ENCODE data around the gene EBI3. TPM values are rescaled to one million over a fixed set of nuclear protein-coding genes. Genes with fewer than 3 reads are reported as not detected.
"Not testable (repeated sequence)": the region's sequence is repeated elsewhere in the genome, so short reads cannot be mapped to it uniquely, and the experiment has no call there.

Gene EBI3
- total and polyA plus RNA-seq, 12 donors, result 0.44 to 18.0 (median 6.2) TPM

- H3K27ac ChIP-seq, result no peak overlapping the region
- no peaks in the 10 kb centered on the region for H3K27me3 ChIP-seq
- TF ChIP-seq CTCF (IDR thresholded peaks at IDR 0.05) (no peak), POLR2A (IDR thresholded peaks at IDR 0.05) (no peak)
- DNase-seq, result no peak
- WGBS, 4 donors, result 76 to 89% (median 83%) methylated on average over 18 to 30 of the region's 30 CpGs
- intact Hi-C loops (cut with DNase I), result loop anchor here (5.0 to 10.0 kb wide), 2 partner anchors 84 to 257 kb away; no protein-coding TSS in a partner anchor
- no peak overlapping the region for H3K4me3 ChIP-seq
- peaks cover 0 to 45% of the 10 kb centered on the region in 2 donors for H3K36me3 ChIP-seq (replicated peaks in 1 of 2)
- H3K4me1 ChIP-seq (replicated peaks in 1 of 2), result no peaks in the 10 kb centered on the region
- H3K9me3 ChIP-seq (replicated peaks in 1 of 3), result no peaks in the 10 kb centered on the region
Observed at GRCh38 chr19:4267901-4268815, 38.8 kb downstream of the EBI3 start.

- no peaks in the 10 kb centered on the region for H3K9me3 ChIP-seq (replicated peaks in 1 of 3)
- H3K4me1 ChIP-seq (replicated peaks in 1 of 2), result no peaks in the 10 kb centered on the region
- no peak overlapping the region for H3K27ac ChIP-seq
- TF ChIP-seq POLR2A (IDR thresholded peaks at IDR 0.05), result no peak
- H3K27me3 ChIP-seq, result no peaks in the 10 kb centered on the region
- WGBS, 4 donors, result 86 to 90% (median 88%) methylated on average over 9 to 13 of the region's 13 CpGs
- peaks cover 0 to 38% of the 10 kb centered on the region in 2 donors for H3K36me3 ChIP-seq (replicated peaks in 1 of 2)
- no peak overlapping the region for H3K4me3 ChIP-seq
- intact Hi-C loops (cut with DNase I), result loop anchor here (5.0 to 10.0 kb wide), 2 partner anchors 83 to 256 kb away; no protein-coding TSS in a partner anchor
- DNase-seq, result no peak
Observed at GRCh38 chr19:4268816-4269430, 39.6 kb downstream of the EBI3 start.

- peaks cover 0 to 4% of the 10 kb centered on the region in 2 donors for H3K4me1 ChIP-seq (replicated peaks in 1 of 2)
- 52 to 73% (median 67%) methylated on average over 8 to 10 of the region's 10 CpGs for WGBS, 4 donors
- H3K36me3 ChIP-seq (replicated peaks in 1 of 2), result peaks cover 0 to 13% of the 10 kb centered on the region in 2 donors
- no peak for DNase-seq
- H3K4me3 ChIP-seq, result no peak overlapping the region
- TF ChIP-seq CTCF (IDR thresholded peaks at IDR 0.05) (no peak), POLR2A (IDR thresholded peaks at IDR 0.05) (no peak)
- peaks cover 2% of the 10 kb centered on the region for H3K27me3 ChIP-seq
- no peaks in the 10 kb centered on the region for H3K9me3 ChIP-seq (replicated peaks in 1 of 3)
- H3K27ac ChIP-seq, result no peak overlapping the region
- intact Hi-C loops (cut with DNase I), result no loop called here
Observed at GRCh38 chr19:4272894-4273293, 43.6 kb downstream of the EBI3 start.

- peak in 3 of 7 donors; percentile 26 to 34 (median 31) for DNase-seq
- H3K27me3 ChIP-seq; H3K9me3 ChIP-seq (replicated peaks in 1 of 3); intact Hi-C loops (cut with DNase I); H3K36me3 ChIP-seq (replicated peaks in 1 of 2); H3K4me1 ChIP-seq (replicated peaks in 1 of 2); H3K4me3 ChIP-seq; H3K27ac ChIP-seq: not testable (repeated sequence)
- 19 to 52% (median 40%) methylated on average over 5 to 6 of the region's 6 CpGs for WGBS, 4 donors
Observed at GRCh38 chr19:4274321-4274686, 45.0 kb downstream of the EBI3 start.

- H3K9me3 ChIP-seq (replicated peaks in 1 of 3), result no peaks in the 10 kb centered on the region
- peaks cover 22% of the 10 kb centered on the region for H3K27me3 ChIP-seq
- 24 to 42% (median 35%) methylated on average over 14 to 16 of the region's 16 CpGs for WGBS, 4 donors
- no peak overlapping the region for H3K4me3 ChIP-seq
- no peak overlapping the region for H3K27ac ChIP-seq
- intact Hi-C loops (cut with DNase I), result no loop called here
- no peaks in the 10 kb centered on the region for H3K36me3 ChIP-seq (replicated peaks in 1 of 2)
- peaks cover 12 to 13% of the 10 kb centered on the region in 2 donors for H3K4me1 ChIP-seq (replicated peaks in 1 of 2)
- no peak for TF ChIP-seq POLR2A (IDR thresholded peaks at IDR 0.05)
- no peak for DNase-seq
Observed at GRCh38 chr19:4277191-4277696, 47.9 kb downstream of the EBI3 start.

Data from adrenal gland (tissue), 12 donors.